Thymus (tissue), 11 donors: ENCODE results near the gene MYBPC2. TPM values are rescaled to one million over a fixed set of nuclear protein-coding genes. Genes with fewer than 3 reads are reported as not detected.

Source experiments
- DNase-seq, 9 donors: peaks; one replicate each; pipeline ENCODE4 v3.0.0-alpha.2; 2013; ENCODE audit warnings: low spot score in 9 of 9, low read depth in 6 of 9, missing footprints in 1 of 9
- H3K27ac ChIP-seq, 2 donors: one replicate each; pipeline ENCODE4 v1.5.1; 2013; ENCODE audit warnings: control low read depth in 1 of 2, low read depth in 1 of 2, low read length in 1 of 2, mild to moderate bottlenecking in 1 of 2, moderate library complexity in 1 of 2
- H3K27me3 ChIP-seq, 2 donors: one replicate each; pipeline ENCODE4 v1.5.1; 2013; ENCODE audit warnings: low read length in 1 of 2; ENCODE audit not compliant: control insufficient read depth in 2 of 2, insufficient read depth in 1 of 2
- H3K36me3 ChIP-seq, 2 donors: one replicate each; pipeline ENCODE4 v1.5.1; 2013; ENCODE audit warnings: low read length in 1 of 2, mild to moderate bottlenecking in 1 of 2, moderate library complexity in 1 of 2; ENCODE audit not compliant: control insufficient read depth in 2 of 2, insufficient read depth in 2 of 2
- H3K4me1 ChIP-seq, 2 donors: one replicate each; pipeline ENCODE4 v1.5.1; 2013; ENCODE audit warnings: low read length in 2 of 2; ENCODE audit not compliant: control insufficient read depth in 2 of 2, insufficient read depth in 2 of 2
- H3K4me3 ChIP-seq, 2 donors: one replicate each; pipeline ENCODE4 v1.5.1; 2013; ENCODE audit warnings: low read length in 2 of 2, control low read depth in 1 of 2, mild to moderate bottlenecking in 1 of 2
- H3K9me3 ChIP-seq, 2 donors: one replicate each; pipeline ENCODE4 v1.5.1; 2013; ENCODE audit warnings: low read length in 1 of 2, mild to moderate bottlenecking in 1 of 2; ENCODE audit not compliant: control insufficient read depth in 2 of 2, insufficient read depth in 1 of 2
- WGBS: extraction: QIAGEN DNeasy Blood & Tissue Kit; methylation state at CpG from one replicate; pipeline ENCODE4 v1.1.7; 2013; 5-methylcytosine and 5-hydroxymethylcytosine counted together
- polyA plus RNA-seq: library from polyadenylated mRNA; stranded (reverse); fragments of 200-250 nt; gene quantifications from one replicate; pipeline ENCODE4 v1.2.3, GENCODE V29; 2013
- total RNA-seq: library from RNA; stranded (reverse); fragments of 120-200 nt; gene quantifications from one replicate; pipeline ENCODE4 v1.2.4, GENCODE V29; 2013
- donor health status: healthy.

Gene MYBPC2
- total and polyA plus RNA-seq, 2 donors = 1.8 to 7.0 TPM

GRCh38 chr19:50486823-50487515 is 54.3 kb downstream of the MYBPC2 start:
- DNase-seq = no peak
- peaks cover 9% of the 10 kb centered on the region in 2 donors for H3K36me3 ChIP-seq
- no peak overlapping the region for H3K27ac ChIP-seq
- no peak overlapping the region for H3K4me3 ChIP-seq
- 86% methylated on average over 18 of the region's 18 CpGs for whole genome bisulfite sequencing
- H3K27me3 ChIP-seq = peaks cover 0 to 38% of the 10 kb centered on the region in 2 donors
- H3K9me3 ChIP-seq = peaks cover 0 to 13% of the 10 kb centered on the region in 2 donors
- H3K4me1 ChIP-seq = no peaks in the 10 kb centered on the region

GRCh38 chr19:50488389-50489194 is 55.9 kb downstream of the MYBPC2 start:
- peaks cover 0 to 50% of the 10 kb centered on the region in 2 donors for H3K27me3 ChIP-seq
- no peak for DNase-seq
- H3K9me3 ChIP-seq = peaks cover 0 to 13% of the 10 kb centered on the region in 2 donors
- H3K36me3 ChIP-seq = no peaks in the 10 kb centered on the region
- no peak overlapping the region for H3K27ac ChIP-seq
- no peaks in the 10 kb centered on the region for H3K4me1 ChIP-seq
- 49% methylated on average over 13 of the region's 13 CpGs for WGBS
- H3K4me3 ChIP-seq = no peak overlapping the region

GRCh38 chr19:50489461-50490011 is 56.8 kb downstream of the MYBPC2 start:
- Histone ChIP-seq H3K4me1 (no peaks in the 10 kb centered on the region), H3K27me3 (peaks cover 0 to 50% of the 10 kb centered on the region in 2 donors), H3K27ac (no peak overlapping the region), H3K36me3 (no peaks in the 10 kb centered on the region), H3K9me3 (peaks cover 0 to 13% of the 10 kb centered on the region in 2 donors), H3K4me3 (no peak overlapping the region)
- no peak for DNase-seq
- WGBS = 89% methylated on average over 24 of the region's 24 CpGs

DNA sequence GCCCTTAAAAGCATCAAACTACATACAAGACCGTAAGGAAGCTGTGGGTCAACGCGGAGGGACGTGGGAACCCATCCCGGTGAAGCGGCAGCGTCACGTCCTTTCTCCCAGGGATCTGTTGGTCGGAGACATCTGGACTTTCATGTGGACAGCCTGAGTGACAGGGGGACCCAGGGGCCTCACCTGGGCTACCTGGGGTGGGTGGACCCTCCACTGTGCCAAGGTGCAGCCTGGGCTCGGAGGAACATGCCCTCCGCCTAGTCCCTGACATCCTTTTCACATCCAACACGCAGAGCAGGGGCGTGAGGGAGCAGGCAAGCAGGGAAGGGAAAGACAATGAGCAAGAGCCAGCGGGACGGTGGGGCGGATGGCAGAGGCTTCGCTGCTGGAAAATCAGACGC is 57.7 kb downstream of the MYBPC2 start:
- Histone ChIP-seq H3K9me3 (peaks cover 0 to 13% of the 10 kb centered on the region in 2 donors), H3K27ac (no peak overlapping the region), H3K4me1 (no peaks in the 10 kb centered on the region), H3K36me3 (no peaks in the 10 kb centered on the region), H3K27me3 (peaks cover 0 to 50% of the 10 kb centered on the region in 2 donors), H3K4me3 (no peak overlapping the region)
- WGBS = 98% methylated on average over 18 of the region's 18 CpGs
- no peak for DNase-seq

DNA sequence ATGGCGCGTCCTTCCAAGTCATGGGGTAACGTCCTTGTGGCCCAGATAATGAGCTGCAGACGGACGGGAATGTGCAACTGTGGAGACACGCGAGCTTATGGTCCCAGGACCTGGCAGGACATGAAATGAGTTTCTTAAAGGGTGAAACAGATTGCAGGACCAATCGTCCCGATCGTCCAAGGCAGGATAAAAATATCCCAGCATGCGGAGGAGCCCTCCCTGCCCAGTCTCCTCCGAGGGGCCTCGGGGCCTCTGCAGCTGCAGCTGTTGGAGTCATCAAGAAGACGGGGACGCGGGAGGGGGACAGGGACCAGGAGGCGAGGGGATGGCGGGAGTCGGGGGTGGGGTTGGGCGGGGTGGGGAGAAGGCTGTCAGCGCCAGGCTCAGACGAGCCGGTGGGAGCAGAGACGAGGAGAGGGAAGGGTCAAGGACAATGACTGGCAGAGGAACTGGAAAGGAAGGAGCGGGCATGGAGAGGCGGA is 58.3 kb downstream of the MYBPC2 start:
- 66% methylated on average over 26 of the region's 26 CpGs for WGBS
- H3K27me3 ChIP-seq = peaks cover 0 to 50% of the 10 kb centered on the region in 2 donors
- no peaks in the 10 kb centered on the region for H3K36me3 ChIP-seq
- H3K4me1 ChIP-seq = no peaks in the 10 kb centered on the region
- peaks cover 0 to 11% of the 10 kb centered on the region in 2 donors for H3K9me3 ChIP-seq
- H3K4me3 ChIP-seq = no peak overlapping the region
- DNase-seq = no peak
- no peak overlapping the region for H3K27ac ChIP-seq

DNA sequence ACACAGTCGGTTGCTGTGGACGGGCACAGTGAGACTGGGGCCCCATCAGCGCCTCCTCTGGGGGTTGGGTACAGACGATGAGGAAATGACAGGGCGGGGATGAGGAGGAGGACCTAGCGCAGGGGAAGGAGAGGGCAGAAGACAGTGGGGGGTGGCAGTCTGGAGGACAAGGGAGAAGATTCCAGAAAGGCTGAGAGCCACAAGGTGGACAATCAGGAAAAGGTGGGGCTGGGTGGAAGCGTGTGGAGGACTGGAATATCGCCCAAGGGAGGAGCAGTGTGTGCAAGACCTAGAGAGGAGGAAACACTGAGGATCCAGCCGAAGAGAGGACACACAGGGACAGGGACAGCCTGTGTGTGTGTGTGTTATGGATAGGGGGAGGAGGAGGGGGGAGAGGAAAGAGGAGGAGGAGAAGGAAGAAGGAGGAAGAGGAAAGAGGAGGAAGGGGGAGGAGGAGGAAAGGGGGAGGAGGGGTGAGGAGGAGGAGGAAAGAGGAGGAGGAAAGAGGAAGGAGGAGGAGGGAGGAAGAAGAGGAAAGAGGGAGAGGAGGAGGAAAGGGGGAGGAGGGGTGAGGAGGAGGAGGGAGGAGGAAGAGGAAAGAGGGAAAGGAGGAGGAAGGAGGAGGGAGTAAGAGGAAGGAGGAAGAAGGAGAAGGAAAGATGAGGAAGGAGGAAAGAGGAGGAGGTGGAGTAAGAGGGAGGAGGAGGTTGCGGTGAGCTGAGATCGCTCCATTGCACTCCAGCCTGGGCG is 59.8 kb downstream of the MYBPC2 start:
- DNase-seq = no peak
- Histone ChIP-seq H3K27ac (no peak overlapping the region), H3K27me3 (peaks cover 0 to 49% of the 10 kb centered on the region in 2 donors), H3K4me3 (no peak overlapping the region), H3K9me3 (no peaks in the 10 kb centered on the region), H3K36me3 (no peaks in the 10 kb centered on the region), H3K4me1 (no peaks in the 10 kb centered on the region)
- 10% methylated on average over 9 of the region's 12 CpGs for WGBS

DNA sequence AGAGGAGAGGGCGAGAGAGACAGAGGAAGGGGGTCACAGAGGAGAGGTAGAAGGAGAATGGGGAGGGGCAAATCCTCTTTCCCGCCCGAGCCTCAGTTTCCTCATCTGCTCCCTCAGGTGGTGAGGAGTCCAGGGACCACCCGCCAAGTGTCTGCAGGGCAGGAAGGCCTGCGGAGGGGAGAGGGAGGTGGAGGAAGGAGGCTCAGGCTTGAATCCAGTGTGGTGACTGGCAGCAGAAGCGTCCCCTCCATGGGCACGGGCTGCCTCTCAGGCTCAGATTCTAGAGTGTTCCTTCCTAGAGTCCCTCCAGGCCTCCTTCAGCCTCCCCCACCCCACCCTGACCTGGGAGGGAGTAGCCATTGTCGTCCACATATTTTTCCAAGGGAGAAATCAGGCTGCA is 60.5 kb downstream of the MYBPC2 start:
- Histone ChIP-seq H3K36me3 (no peaks in the 10 kb centered on the region), H3K27me3 (peaks cover 0 to 49% of the 10 kb centered on the region in 2 donors), H3K4me1 (no peaks in the 10 kb centered on the region), H3K9me3 (no peaks in the 10 kb centered on the region), H3K4me3 (no peak overlapping the region), H3K27ac (no peak overlapping the region)
- DNase-seq = no peak
- WGBS = 85% methylated on average over 8 of the region's 8 CpGs

GRCh38 chr19:50494186-50495019 is 61.7 kb downstream of the MYBPC2 start:
- no peak overlapping the region for H3K27ac ChIP-seq
- 84% methylated on average over 7 of the region's 7 CpGs for WGBS
- peaks cover 0 to 45% of the 10 kb centered on the region in 2 donors for H3K27me3 ChIP-seq

More at GRCh38 chr19:50494186-50495019, 61.7 kb downstream of the MYBPC2 start:
- no peak overlapping the region for H3K4me3 ChIP-seq
- DNase-seq = no peak
- H3K36me3 ChIP-seq = no peaks in the 10 kb centered on the region
- no peaks in the 10 kb centered on the region for H3K9me3 ChIP-seq
- no peaks in the 10 kb centered on the region for H3K4me1 ChIP-seq
